HFF-Myc (cell line): ENCODE results near the gene SMNDC1.

Experiments
- DNase-seq: peaks from one replicate; pipeline ENCODE4 v3.0.0-alpha.2; 2011; ENCODE audit warnings: low read depth; ENCODE audit errors: extremely low read depth
- H3K4me3 ChIP-seq: replicated peaks from 2 replicates; pipeline ENCODE4 v1.5.1; 2011; ENCODE audit warnings: low read depth, mild to moderate bottlenecking, control low read depth, low read length
- TF ChIP-seq, protein P1 (sequence below): IDR thresholded peaks from 2 replicates; pipeline ENCODE4 v1.5.1; 2012; ENCODE audit warnings: mild to moderate bottlenecking, low read depth, low read length, control low read depth; ENCODE audit errors: missing control alignments

Gene SMNDC1

DNA sequence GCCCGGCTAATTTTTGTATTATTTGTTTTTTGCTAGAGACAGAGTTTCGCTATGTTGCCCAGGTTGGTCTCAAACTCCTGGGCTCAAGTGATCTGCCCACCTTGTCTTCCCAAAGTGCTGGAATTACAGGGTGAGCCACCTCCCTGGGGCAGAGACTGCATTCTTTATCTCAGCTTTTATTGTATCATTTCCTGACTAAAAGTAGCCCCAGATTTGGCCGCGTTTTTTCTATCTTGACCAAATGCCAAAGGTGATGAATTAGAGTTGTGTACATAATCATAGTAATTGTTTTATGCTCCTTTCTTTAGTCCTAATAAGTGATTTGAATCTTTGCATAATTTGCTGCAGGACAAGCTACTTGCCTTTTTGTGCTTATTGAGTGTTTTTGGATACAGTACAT, 3.1 kb upstream of the SMNDC1 start:
- no peak overlapping the region for H3K4me3 ChIP-seq
- no peak for DNase-seq
- TF ChIP-seq, protein P1, sequence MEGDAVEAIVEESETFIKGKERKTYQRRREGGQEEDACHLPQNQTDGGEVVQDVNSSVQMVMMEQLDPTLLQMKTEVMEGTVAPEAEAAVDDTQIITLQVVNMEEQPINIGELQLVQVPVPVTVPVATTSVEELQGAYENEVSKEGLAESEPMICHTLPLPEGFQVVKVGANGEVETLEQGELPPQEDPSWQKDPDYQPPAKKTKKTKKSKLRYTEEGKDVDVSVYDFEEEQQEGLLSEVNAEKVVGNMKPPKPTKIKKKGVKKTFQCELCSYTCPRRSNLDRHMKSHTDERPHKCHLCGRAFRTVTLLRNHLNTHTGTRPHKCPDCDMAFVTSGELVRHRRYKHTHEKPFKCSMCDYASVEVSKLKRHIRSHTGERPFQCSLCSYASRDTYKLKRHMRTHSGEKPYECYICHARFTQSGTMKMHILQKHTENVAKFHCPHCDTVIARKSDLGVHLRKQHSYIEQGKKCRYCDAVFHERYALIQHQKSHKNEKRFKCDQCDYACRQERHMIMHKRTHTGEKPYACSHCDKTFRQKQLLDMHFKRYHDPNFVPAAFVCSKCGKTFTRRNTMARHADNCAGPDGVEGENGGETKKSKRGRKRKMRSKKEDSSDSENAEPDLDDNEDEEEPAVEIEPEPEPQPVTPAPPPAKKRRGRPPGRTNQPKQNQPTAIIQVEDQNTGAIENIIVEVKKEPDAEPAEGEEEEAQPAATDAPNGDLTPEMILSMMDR = no peak

DNA sequence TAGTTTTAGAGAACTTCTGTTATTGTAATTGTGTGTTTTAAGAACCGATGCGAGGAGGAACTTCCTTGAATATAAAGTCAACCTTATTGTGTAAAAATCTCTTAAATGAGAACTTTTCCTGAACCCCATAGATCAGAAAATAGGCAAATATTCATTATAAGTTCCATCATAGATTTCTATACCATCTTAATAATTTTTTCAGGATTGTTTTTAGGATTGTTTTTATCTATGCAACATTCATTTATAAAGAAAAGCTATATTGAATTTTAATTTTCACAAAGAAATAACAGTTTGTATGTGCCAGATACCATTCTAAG, 1.7 kb upstream of the SMNDC1 start:
- no peak for DNase-seq
- no peak overlapping the region for H3K4me3 ChIP-seq
- TF ChIP-seq, protein P1 = no peak

DNA sequence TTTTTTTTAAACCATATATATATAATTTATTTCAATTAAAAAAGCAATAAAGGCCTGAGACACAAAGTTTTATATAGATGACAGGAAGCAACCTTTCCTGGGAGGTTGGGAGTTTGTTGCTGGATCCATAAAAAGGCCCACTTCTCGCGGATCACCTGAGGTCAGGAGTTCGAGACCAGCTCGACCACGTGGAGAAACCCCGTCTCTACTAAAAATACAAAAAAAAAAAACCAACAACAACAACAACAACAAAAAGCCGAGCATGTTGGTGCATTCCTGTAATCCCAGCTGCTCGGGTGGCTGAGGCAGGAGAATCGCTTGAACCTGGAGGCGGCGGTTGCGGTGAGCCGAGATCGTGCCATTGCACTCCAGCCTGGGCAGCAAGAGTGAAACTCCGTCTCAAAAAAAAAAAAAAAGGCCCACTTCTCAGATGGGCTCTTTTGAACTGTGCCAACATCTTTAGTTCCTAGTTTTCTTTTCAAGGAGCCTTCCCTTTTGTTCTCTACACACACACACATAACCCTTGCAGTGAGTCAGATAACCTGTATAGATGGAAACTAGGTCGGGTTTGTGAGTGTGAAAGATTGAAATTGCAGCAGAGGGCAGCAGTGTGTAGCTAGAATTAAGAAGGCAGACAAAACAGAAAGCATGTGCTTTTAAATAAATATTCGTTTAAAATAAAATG, 1.2 kb upstream of the SMNDC1 start:
- TF ChIP-seq, protein P1 = peak; percentile 61
- peak; percentile 76 for DNase-seq
- H3K4me3 ChIP-seq = peak overlapping the region; percentile 87; the same call in 1 of the 2 replicates

DNA sequence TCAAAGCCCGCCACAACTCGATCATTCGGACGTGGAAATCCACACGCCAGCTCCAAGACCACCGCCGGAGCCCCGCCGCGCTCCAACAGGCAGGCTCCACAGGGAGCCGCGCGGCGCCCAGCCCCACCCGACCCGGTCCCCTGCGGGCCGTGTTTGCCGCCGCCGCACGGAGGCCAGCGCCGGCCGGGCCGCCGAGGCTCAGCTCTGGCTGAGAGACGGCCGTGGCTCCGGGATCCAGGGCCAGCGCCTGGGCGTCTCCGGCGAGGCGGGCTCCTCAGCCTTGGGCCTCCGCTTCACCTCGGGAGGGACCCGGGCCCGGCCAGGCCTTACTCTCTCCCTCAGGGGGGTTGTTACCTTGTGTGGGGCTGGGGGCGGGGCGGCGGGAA, 333 bp downstream of the SMNDC1 start:
- DNase-seq = no peak
- peak overlapping the region; percentile 87 for H3K4me3 ChIP-seq
- TF ChIP-seq, protein P1 = no peak

DNA sequence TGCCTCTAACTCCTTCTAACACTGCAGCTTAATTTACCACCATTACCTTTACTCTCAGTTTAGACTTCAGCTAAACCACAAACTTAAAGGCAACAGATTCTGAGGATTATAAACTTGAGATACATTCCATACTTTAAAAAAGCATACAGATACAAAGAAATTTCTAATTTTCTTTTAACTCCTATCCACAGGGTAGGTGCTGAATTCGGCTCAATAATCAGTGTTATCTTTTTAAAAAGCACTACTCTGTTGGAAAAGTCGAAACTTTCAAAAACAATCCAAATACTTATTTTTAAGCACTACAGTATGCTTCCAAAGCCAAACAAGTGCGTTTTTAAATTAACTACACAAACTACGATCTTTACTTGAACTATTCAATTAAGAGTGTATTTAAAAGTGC, 1.0 kb downstream of the SMNDC1 start:
- H3K4me3 ChIP-seq = peak overlapping the region; percentile 87
- TF ChIP-seq, protein P1 = no peak
- DNase-seq = no peak

DNA sequence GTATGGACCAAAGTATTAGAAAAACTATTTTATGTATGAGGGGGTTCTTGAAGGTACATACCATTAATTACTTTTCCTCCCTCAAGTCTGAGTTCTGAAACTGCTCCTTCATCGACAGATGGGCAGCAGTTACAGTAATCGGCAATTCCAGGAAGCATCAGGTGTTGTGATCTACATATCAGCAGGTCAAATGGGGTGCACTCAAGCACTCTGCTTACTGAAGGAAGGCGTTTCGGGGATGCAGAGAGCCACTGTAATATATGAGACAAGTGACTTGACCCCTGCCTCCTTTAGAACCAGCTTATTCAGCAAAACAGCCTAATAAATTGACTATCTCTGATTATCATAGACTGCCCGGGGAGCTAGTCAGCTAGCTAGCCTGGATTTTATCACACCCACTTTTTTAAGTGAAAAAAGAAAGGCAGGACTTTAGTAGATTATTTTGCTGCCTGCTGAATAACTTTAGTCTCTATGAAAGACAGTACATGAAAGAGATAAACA, 4.2 kb downstream of the SMNDC1 start:
- TF ChIP-seq, protein P1 = no peak
- no peak overlapping the region for H3K4me3 ChIP-seq
- DNase-seq = no peak

DNA sequence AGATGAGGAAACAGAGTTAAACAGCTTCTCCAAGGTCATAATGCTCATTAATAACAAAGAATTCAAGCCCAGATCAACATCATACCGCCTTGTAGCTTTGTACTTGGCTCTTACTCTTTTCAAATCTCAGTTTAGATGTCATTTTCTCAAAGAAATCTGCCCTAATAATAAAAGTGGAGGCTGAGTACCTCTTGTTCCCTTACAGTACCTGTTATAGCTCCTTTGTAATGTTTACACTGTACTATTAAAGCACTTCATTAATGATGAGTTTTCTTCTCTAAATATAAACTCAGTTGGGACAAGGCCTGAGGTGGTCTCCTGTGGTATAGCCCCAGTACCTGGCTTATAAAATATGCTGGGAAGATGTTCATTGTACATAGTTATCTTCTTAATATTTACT, 7.8 kb downstream of the SMNDC1 start:
- no peak for DNase-seq
- no peak overlapping the region for H3K4me3 ChIP-seq
- TF ChIP-seq, protein P1 = no peak
